ENCODE results near the gene ARHGAP10. TPM values are rescaled to one million over a fixed set of nuclear protein-coding genes. Genes with fewer than 3 reads are reported as not detected.
"Not testable (repeated sequence)": the region's sequence is repeated elsewhere in the genome, so short reads cannot be mapped to it uniquely, and the experiment has no call there.

Gene ARHGAP10
- total RNA-seq, 1 experiment from 2014 or later = 15.2 TPM

DNA sequence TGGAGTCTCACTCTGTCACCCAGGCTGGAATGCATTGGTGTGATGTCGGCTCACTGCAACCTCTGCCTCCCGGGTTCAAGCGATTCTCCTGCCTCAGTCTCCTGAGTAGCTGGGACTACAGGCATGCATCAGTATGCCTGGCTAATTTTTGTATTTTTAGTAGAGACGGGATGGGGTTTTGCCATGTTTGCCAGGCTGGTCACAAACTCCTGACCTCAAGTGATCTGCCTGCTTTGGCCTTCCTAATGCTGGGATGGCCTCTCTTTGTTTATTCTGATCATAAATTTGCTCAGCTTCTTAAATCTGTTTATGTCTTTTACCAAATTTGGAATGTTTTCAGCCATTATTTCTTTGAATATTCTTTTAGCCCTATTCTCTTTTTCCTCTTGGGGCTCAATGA, 67.2 kb downstream of the ARHGAP10 start:
- H3K27me3 ChIP-seq, H3K36me3 ChIP-seq, H3K4me3 ChIP-seq, H3K9me3 ChIP-seq, DNase-seq: not testable (repeated sequence)

DNA sequence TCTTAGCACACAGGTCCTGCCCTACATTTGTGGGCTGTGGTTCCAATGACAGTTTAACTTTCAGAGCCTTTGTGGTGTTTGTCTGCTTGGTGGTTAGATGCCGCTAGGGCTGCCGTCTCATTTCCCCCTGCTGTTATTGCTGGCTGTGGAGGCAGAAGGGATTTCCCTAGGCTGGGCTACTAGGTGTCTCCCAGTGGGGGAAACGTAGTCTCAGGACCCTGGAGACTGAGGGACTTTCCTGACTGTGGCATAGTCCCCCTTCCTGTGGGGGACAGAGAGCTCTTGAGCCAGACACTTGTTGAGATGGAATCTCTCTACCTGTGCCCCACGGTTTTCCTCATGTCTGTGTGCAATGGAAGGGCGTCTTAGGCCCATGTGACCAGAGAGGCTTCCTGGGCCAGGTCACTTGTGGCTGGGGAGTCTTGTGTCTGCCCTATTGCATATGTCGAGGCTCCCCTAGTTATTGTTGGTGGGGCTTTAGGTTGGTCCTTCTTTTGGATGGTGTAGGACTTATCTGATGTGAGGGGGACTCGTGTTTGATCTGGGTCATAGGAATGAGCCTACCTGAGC, 68.2 kb downstream of the ARHGAP10 start:
- no peak for DNase-seq
- no peaks in the 10 kb centered on the region for H3K36me3 ChIP-seq
- no peak overlapping the region for H3K4me3 ChIP-seq
- no peaks in the 10 kb centered on the region for H3K9me3 ChIP-seq
- no peaks in the 10 kb centered on the region for H3K27me3 ChIP-seq

DNA sequence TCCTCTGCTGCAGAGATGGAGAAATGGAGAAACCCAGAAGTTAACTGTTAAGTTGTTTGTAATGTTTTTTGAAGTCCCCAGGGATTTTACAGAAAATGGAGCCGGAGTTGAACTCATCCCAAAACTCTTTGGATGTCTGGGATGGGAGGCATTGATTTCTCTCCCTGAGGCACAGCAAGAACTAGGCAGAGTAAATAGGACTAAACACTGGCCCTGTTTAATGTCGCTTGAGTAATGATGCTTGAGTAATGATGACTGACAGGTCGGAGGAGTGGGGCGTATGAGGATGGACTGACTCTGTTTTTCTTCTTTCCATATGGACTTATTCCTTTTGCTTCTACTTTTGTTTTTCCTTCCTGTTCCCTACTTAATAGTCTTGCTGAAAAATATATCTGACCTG, 69.9 kb downstream of the ARHGAP10 start:
- Histone ChIP-seq H3K36me3 (no peaks in the 10 kb centered on the region), H3K4me3 (no peak overlapping the region), H3K27me3 (no peaks in the 10 kb centered on the region), H3K9me3 (no peaks in the 10 kb centered on the region)
- DNase-seq = no peak

DNA sequence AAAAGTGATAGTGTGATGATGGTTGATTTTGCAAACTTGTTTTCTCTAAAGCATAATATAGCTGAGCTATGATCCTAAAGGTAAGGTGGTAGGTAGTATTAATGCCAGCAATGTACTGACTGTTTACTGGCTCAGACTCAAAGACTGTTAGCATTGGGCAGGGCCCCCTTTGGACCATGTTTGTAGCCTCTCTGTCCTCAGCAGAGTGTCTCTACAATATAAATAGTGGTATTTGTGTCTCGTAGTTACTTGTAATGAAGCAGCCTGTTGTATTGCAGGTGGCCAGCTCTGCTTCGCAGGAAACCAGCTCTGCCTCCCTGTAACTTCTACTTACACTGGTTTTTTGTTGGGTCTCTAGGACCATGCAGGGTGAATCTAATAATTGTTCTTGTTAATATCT, 70.5 kb downstream of the ARHGAP10 start:
- no peak overlapping the region for H3K4me3 ChIP-seq
- no peaks in the 10 kb centered on the region for H3K27me3 ChIP-seq

DNA sequence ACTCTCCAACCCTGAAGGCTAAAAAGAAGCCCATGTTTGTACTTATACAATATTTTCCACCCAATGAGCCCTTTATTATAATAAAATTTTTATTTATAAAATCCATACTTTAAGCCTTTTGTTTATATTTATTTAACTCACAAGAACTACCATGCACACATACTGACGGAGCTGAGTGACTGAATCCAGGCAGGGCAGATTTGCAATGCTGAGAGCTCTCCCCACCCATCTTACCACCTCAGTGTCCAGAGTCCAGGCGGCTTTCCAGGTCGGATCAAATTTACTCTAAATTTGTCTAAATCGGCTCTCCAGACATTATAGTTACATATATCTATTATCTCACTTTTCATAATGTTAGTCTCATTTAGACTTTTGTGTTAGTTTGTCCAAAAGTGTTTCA, 74.1 kb downstream of the ARHGAP10 start:
- Histone ChIP-seq H3K36me3 (no peaks in the 10 kb centered on the region), H3K27me3 (no peaks in the 10 kb centered on the region), H3K4me3 (no peak overlapping the region), H3K9me3 (no peaks in the 10 kb centered on the region)
- no peak for DNase-seq

More for the DNA sequence above, 70.5 kb downstream of the ARHGAP10 start:
- no peaks in the 10 kb centered on the region for H3K36me3 ChIP-seq
- no peaks in the 10 kb centered on the region for H3K9me3 ChIP-seq
- no peak for DNase-seq

DNA sequence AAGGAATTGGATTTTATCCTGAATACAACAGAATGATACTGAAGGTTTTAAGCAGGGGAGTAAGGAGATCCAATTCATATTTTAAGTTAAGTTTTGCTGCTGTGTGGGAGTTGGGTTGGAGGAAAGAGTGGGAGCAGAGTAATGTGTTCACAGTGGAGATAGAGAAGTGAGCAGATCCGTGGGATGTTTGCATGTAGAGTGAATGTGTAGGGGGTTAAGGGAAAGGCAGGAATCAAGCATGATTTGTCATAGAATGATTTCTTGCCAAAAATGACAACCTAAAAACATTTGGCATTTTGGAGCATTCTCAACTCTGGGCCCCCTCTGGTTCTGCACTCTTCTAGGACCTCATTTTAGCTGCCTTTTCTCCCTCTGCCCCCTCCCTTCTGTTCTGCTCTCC, 76.6 kb downstream of the ARHGAP10 start:
- Histone ChIP-seq H3K36me3 (no peaks in the 10 kb centered on the region), H3K4me3 (no peak overlapping the region), H3K27me3 (no peaks in the 10 kb centered on the region), H3K9me3 (no peaks in the 10 kb centered on the region)
- DNase-seq = no peak

DNA sequence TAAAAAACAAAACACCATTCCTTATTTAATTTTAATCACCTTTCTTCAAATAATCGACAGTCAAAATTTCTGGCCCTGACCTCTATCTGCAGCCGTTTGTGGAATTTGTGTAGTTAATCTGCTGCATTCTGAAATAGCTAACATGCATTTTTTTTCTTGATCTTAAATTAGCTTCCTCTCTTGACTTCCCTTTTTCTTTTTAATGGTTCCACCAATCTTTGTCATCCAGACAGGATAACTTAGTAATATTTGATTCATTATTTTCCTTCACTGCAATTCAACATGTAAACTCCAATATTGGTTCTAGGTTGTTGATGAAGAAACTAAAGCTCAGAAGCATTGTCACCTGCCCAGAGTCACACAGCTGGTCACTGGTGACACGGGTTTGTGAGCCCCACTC, 77.3 kb downstream of the ARHGAP10 start:
- no peak for DNase-seq
- H3K4me3 ChIP-seq = no peak overlapping the region
- no peaks in the 10 kb centered on the region for H3K27me3 ChIP-seq
- H3K9me3 ChIP-seq = no peaks in the 10 kb centered on the region
- H3K36me3 ChIP-seq = no peaks in the 10 kb centered on the region

DNA sequence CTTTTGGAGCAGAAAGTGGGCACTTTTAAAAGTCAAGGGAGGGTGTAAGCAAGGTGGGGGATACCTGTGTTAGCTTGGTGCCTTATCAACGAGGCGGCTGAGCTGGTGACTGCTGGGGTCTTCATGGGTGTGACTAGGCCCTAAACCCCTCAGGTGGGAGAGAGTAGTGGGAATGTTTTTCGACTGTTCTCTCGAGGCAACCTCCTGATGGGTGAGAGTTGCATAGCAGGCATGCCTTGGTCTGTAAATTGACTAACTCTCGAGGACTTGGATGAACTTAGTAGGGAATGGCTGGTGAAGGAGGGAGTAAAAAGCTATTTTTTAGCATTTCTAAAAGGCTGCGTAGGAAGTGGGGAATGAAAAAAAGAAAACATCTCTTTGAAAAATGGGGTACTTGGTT, 80.0 kb downstream of the ARHGAP10 start:
- H3K36me3 ChIP-seq = no peaks in the 10 kb centered on the region
- H3K27me3 ChIP-seq = no peaks in the 10 kb centered on the region

DNA sequence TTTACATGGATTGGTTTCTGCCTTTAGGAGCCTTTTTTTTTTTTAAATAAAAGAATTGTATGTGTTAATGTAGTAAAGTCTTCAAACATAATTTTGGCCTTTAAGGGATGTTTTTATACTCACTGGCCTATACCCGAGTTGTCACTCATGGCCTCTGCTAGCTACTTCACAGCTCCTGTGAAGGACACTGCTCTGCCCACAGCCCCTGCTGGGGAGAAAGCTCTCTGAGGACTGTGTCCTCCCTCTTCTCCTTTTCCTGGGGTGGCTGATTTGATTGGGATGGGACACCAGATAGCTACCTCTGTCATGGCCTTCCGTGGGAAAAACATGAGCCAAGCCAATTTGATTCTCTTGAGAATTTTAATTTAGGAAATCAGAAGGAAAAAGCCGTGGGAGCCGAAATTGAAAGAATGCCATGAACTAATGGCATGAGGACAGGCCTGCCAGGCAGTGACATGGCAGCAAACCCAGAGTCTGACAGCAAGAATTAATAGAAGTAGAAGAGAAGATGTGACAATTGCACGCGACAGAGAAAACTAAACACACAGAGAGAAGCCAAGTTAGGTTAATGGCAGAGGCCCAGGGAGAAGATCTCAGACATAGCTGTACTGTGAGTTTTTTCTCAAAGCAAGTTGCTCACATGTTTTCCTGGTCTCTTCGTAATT, 81.4 kb downstream of the ARHGAP10 start:
- H3K9me3 ChIP-seq = no peaks in the 10 kb centered on the region
- H3K36me3 ChIP-seq = no peaks in the 10 kb centered on the region
- H3K4me3 ChIP-seq = no peak overlapping the region
- no peaks in the 10 kb centered on the region for H3K27me3 ChIP-seq
- no peak for DNase-seq

More for the DNA sequence above, 80.0 kb downstream of the ARHGAP10 start:
- H3K4me3 ChIP-seq = no peak overlapping the region
- no peak for DNase-seq
- H3K9me3 ChIP-seq = no peaks in the 10 kb centered on the region

DNA sequence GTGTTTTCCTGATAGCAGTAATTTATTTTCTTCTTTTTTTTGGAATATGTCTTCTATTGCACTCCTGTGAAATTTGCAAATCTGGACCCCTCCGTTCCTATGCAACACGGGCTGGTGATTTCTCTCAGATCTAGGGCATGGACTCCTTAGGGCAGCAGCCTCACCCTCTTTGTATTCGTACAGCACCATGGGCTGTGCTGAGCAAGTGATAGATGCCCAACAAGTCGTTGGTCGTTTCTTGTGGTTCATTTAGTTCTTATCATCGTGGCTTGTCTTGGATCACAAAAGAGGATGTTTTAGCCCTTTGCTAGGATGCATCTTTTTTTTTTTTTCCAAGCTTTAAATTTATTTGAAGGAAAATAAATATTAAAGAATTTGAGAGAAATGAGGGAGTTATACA, 82.1 kb downstream of the ARHGAP10 start:
- no peak overlapping the region for H3K4me3 ChIP-seq
- no peak for DNase-seq
- H3K27me3 ChIP-seq = no peaks in the 10 kb centered on the region
- H3K9me3 ChIP-seq = no peaks in the 10 kb centered on the region
- no peaks in the 10 kb centered on the region for H3K36me3 ChIP-seq

DNA sequence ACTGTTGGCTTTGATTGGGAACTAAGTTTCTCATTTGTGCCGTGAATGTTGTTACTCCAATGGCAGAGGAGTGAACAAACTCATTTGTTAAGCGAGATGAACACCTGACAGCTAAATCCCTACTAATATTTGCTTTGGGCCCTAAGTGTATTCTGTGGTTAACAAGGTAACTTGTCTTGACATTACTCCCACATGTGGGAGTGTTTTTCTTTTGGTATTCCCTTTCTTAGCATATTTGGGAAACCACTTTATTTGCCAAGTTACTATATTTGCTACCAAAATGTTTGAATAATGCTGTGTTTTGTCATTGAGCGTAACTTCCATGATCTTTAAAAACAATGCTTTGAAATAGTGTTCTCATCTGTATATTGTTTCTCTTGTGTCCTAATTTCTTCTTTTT, 82.5 kb downstream of the ARHGAP10 start:
- DNase-seq = no peak
- Histone ChIP-seq H3K9me3 (no peaks in the 10 kb centered on the region), H3K36me3 (no peaks in the 10 kb centered on the region), H3K27me3 (no peaks in the 10 kb centered on the region), H3K4me3 (no peak overlapping the region)

DNA sequence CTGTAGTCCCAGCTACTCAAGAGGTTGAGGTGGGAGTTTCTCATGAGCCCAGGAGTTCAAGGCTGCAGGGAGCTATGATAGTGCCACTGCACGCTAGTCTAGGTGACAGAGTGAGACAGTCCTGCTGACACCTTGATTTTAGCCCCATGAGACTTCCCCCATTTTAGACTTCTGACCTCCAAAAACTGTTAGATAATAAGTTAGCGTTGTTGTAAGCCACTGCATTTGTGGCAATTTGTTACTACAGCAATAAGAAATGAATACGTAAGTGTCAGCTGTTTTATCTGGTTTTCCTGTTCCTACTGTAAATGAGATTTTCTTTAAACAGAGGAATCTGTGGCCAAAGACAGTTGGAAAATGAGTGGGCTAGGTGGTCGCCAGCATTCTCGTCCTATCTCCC, 83.9 kb downstream of the ARHGAP10 start:
- Histone ChIP-seq H3K36me3 (no peaks in the 10 kb centered on the region), H3K9me3 (no peaks in the 10 kb centered on the region), H3K27me3 (no peaks in the 10 kb centered on the region), H3K4me3 (no peak overlapping the region)
- DNase-seq = no peak

DNA sequence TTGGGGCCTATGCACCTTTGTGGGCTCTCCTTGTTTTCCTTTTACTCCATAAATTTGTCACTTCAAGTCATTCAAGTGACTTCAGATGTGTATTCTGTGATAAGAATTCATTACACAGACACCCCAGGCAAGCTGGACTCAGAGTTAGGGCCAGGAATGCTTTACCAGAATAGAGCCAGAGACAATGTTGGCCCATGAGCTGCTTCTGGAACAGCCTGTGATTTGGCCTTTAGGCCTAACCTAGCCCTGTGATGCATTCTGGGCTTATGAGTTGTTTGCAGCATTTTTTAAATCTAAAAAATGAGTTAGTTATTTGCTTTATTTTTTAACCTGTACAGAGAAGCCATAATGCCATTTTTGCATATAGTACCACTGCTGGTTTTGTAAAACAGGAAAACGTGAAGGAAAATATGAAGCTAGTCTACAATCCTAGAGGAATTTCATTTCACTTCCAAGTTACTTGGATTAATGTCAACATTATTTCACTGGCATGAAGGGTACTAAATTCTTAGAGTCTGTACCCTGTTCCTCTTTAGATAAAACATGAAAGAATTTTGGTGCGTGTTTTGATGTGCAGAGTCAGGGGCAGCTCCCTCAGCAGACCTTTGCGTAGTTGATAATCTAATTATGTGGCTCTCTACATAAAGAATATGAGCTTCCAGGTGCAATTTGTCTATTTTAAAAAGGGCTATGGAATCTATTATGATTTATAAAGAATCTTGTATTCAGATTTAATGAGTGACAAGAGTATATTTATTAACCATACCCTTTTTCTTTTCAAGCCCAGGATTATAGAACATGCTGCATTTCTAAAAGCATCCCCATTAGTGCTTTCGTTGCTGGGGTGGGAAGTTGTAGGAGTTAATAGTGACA, 84.7 kb downstream of the ARHGAP10 start:
- no peak for DNase-seq
- H3K4me3 ChIP-seq = no peak overlapping the region
- H3K36me3 ChIP-seq = no peaks in the 10 kb centered on the region
- no peaks in the 10 kb centered on the region for H3K9me3 ChIP-seq
- H3K27me3 ChIP-seq = no peaks in the 10 kb centered on the region

DNA sequence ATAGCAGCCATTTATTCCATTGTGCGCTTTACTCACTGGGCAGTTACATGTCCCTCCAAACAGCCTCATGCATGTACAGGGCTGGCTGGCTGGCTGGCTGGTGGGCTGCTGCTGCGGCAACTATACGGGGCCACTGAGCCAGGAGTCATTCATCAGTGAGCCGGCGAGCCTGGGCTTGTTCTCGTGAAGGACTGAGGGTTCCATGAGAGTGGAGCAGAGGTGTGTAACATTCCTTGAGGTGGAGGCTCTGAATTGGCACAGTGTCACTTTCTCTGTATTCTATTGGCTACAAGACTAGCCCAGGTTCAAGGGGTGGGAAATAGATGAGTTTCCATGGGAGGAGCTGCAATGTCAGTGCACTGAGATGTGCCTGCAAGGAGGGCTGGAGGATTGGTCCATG, 89.1 kb downstream of the ARHGAP10 start:
- no peak for DNase-seq
- Histone ChIP-seq H3K4me3 (no peak overlapping the region), H3K27me3 (no peaks in the 10 kb centered on the region), H3K36me3 (no peaks in the 10 kb centered on the region), H3K9me3 (no peaks in the 10 kb centered on the region)

DNA sequence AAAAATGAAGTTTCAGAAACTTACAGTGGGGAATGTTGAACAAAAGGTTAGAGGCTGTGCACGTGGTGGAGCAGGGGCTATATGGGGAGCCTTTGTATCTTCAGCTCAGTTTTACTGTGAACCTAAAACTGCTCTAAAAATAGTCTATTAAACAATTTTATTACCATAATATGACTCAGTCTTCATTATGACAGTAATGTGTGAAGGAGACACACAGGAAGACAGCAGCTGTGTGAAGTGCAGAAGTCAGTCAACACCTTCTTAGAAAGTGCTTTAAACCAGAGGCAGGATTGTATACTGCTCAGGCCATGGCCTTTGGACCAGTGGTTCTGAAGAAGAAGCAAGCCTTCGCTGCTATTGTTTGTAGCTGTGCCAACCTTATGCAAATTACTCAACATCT, 89.7 kb downstream of the ARHGAP10 start:
- no peak overlapping the region for H3K4me3 ChIP-seq
- no peaks in the 10 kb centered on the region for H3K27me3 ChIP-seq
- no peaks in the 10 kb centered on the region for H3K36me3 ChIP-seq
- H3K9me3 ChIP-seq = no peaks in the 10 kb centered on the region
- no peak for DNase-seq

DNA sequence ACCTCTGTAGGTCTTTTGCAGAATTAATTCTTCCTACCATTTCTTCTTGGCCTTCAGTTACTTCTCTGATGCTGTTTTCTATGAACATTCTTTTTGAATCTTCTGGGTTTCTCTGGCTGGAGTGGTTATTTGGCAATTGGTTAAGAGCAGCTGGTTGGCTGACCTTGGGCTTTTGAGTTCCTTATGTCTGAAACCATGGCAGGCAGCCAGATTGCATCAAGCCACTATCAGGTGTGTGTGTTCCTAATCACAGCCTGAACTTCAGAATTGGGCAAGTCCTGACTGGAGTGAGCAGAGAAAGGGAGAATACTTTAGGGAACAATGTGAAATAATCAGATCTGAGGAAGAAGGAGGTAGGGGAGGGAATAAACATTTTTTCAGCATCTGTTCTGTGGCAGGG, 90.2 kb downstream of the ARHGAP10 start:
- no peaks in the 10 kb centered on the region for H3K9me3 ChIP-seq
- no peak overlapping the region for H3K4me3 ChIP-seq
- DNase-seq = no peak
- no peaks in the 10 kb centered on the region for H3K27me3 ChIP-seq
- H3K36me3 ChIP-seq = no peaks in the 10 kb centered on the region

DNA sequence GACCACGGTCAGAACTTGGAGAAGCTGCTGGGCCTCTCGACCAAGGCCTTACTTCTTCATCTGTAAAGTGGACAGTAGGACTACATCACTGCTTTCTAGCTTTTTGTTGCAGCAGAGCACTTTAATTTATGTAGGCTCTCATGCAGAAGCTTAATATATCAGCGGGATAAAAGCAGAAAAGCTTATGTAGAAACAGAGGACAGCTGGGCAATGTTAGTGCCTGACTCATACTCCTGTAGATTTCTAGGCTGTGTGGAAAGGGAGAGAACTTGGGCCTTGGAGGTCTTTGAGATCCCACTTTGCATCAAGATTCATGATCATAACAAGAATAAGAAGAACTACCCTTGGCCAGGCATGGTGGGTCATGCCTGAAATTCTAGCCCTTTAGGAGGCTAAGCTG, 91.2 kb downstream of the ARHGAP10 start:
- Histone ChIP-seq H3K4me3 (no peak overlapping the region), H3K27me3 (no peaks in the 10 kb centered on the region), H3K36me3 (no peaks in the 10 kb centered on the region), H3K9me3 (no peaks in the 10 kb centered on the region)
- no peak for DNase-seq

DNA sequence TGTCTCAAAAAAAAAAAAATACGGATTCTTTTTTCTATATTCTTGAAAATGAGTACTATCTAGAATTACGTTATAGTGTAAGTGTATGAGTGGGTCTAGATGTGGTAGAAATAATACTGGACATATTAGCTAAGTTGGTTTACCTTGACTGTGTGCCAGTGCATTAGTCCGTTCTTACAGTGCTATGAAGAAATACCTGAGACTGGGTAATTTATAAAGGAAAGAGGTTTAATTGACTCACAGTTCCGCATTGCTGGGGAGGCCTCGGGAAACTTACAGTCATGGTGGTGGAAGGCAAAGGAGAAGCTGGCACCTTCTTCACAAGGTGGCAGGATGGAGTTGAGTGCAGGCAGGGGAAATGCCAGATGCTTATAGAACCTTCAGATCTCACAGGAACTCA, 92.4 kb downstream of the ARHGAP10 start:
- H3K36me3 ChIP-seq = no peaks in the 10 kb centered on the region
- H3K4me3 ChIP-seq = no peak overlapping the region
- no peak for DNase-seq
- no peaks in the 10 kb centered on the region for H3K27me3 ChIP-seq
- no peaks in the 10 kb centered on the region for H3K9me3 ChIP-seq

Data from MG63 (cell line).